CD4-positive, alpha-beta T cell treated with Interferon gamma for 1 hour (primary cell): Measurements from ENCODE around the gene DOCK7.
"Not testable (repeated sequence)": the region's sequence is repeated elsewhere in the genome, so short reads cannot be mapped to it uniquely, and the experiment has no call there.

Experiments used
- DNase-seq: peaks from one replicate; pipeline ENCODE4 v3.0.0-alpha.2; 2020

DOCK7 gene

GRCh38 chr1:62527346-62527745 is 160.8 kb downstream of the DOCK7 start:
- not testable (repeated sequence) for DNase-seq

DNA sequence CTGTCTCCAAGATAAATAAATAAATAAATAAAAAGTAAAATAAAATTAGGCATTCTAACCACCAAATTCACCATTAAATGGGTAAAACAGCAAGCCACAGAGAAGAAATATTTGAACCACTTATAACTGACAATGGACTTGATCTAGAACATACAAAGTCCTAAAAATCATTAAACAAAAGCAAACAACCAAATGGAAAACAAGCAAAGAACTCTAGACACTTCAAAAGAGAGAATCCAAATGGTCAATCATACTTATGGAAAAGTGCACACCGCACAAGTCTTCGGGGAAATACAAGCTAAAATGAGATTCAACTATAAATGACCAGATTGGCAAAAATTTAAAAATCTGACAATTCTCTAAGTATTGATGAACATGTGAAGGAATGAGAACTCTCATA is 164.3 kb downstream of the DOCK7 start:
- no peak for DNase-seq

- no peak for DNase-seq
Observed at GRCh38 chr1:62516600-62516999, 171.6 kb downstream of the DOCK7 start.

GRCh38 chr1:62514746-62515423 is 173.3 kb downstream of the DOCK7 start:
- no peak for DNase-seq

DNA sequence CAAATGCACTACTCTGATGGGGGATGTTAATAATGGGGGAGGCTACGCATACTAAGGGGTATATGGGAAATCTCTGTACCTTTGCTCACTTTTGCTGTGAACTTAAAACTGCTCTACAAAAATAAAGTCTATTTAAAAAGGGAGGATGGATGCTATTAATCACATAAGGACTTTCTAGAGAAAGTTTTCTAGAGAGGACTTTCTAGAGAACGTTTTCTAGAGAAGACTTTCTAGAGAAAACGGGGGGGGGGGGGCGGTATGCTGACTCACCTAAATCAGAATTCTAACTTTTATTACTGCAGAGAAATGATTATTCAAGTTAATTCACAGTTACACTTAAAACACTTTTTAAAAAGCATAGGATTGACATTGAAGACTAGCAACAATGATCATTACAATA is 175.2 kb downstream of the DOCK7 start:
- DNase-seq: no peak

GRCh38 chr1:62509028-62509427 is 179.2 kb downstream of the DOCK7 start:
- DNase-seq: no peak

- DNase-seq: no peak
Observed at GRCh38 chr1:62508187-62508758, 179.9 kb downstream of the DOCK7 start.

DNA sequence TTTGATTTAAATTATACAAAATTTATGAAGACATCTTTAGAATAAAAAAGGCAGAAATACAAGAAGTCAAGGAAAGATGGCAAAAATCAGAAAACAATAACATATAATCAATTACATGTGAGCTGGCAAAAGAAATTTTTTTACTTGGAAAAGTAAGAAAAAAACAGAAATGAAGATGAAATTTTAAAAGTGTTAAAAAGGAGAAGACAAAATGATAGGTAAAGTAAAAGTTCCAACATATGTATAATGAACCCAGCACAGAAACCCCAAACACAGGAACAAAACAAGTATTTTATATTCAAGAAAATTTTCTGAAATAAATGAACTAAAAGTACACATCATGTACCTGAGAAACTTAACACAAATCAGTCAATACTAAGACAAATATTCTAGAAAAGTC is 188.0 kb downstream of the DOCK7 start:
- no peak for DNase-seq

DNA sequence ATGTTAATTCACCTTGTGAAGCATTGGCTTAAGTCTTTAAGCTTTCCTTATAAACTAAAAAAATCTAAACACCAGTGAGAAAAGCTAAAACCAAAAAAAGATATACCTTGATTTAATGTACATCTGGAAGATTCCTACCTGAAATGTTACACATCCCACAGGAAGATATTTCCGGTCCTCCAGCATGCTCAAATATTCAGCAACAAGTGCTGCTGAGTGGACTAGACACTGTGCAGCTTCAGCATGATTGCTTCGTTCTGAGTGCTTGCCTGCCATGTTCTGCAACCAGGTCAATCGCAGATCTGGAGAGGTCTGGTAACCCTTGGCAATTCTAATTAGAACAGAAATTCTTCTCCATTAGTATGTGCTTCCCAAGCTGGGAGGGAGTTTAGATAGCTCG is 194.0 kb downstream of the DOCK7 start:
- DNase-seq: no peak

GRCh38 chr1:62493656-62494055 is 194.5 kb downstream of the DOCK7 start:
- DNase-seq: no peak

DNA sequence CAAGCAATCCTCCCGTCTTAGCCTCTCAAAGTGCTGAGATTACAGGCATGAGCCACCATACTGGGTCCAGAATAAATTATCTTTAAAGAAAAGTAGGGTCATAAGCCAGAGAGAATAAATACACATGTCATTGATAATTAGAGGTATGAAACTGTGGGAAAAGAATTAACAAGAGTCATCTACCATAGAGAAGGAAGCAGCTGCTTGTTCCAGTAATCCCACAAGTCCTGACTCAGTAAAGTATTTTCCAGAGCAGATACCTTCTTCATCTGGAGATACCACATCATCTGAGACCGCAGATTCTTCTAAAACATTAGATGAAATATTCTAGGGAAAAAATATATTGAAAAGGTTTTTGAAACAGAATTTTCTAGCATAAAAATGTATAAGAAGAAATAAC is 195.7 kb downstream of the DOCK7 start:
- DNase-seq: no peak

DNA sequence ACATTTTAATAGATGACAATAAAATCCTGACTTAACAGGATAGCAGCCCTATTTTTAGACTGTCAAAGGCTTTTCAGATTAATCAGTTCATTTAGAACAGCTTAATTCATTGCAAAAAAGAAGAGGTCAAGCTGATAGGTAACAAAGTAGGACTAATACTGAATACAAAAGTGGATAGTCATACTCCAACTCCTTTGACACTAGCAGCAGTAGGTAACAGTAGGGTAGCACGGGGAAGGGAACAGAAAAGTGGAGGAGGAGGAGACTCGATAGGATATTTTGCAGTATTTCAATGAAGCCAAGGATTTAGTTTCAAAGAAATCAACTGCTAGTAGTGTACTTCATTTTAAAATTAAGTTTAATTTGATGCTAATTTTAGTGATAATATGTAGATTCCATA is 200.2 kb downstream of the DOCK7 start:
- no peak for DNase-seq

- no peak for DNase-seq
Observed at GRCh38 chr1:62484824-62485468, 203.2 kb downstream of the DOCK7 start.

DNA sequence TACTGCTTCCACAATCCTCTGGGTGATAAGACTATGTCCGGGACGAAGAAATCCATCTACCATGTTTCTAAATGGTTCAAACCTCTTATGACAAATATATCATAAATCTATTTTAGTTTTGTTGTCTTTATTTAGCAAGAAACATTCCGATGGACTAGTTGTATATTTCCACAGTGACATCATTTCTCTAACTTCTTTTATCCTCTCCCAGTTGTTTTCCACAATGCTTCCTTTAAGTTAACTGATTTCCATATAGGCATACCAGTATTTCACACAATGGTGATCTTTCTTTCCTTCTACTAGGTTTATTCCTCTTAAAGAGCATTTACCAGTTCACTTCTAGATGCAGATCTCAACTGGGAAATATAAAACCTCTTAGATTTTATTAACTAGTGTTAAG is 206.5 kb downstream of the DOCK7 start:
- DNase-seq: no peak

DNA sequence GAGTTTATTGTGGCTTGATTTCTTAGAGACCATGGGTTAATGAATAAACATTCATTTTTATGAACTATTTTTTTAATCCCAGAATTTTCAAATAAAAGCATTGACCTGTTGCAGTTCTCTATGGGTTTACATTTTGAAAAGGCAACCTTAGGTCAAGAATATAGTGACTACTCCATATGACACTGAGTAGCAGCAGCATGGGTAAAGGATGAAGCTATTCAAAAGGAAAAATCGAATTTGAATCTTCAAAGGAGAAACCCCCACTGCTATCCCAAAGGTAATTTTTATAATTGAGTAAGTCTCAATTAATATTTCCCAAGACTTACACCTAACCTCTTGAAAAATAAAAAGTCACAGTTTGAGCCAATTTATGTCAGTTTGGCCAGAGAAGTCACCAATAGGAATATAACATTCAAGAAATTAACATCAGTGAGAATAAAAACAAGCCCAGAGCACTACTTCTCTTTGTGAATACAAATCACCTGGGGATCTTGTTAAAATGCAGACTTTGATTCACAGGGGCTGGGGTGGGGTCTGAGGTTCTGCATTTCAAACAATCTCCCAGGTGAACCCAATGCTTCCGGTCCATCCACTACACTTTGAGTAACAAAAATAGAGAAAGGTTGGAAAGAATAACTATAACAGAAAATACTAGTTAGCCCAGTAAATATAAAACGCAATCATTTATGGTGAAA is 211.5 kb downstream of the DOCK7 start:
- no peak for DNase-seq

DNA sequence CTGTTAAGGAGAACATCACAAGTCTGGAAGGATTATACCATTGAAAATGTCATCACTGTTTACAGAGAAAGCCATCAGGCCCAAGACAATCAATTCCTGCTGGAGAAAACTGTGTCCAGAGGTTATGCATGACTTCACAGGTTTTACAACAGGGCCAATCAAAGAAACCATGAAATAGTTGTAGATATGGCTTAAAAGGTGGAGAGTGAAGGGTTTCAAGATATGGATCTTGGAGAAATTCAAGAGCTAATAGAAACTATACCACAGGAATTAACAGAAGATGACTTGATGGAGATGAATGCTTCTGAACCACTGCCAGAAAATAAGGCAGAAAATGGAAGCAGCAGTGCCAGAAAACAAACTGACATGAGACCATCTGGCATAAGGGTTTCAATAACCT is 221.1 kb downstream of the DOCK7 start:
- no peak for DNase-seq

DNA sequence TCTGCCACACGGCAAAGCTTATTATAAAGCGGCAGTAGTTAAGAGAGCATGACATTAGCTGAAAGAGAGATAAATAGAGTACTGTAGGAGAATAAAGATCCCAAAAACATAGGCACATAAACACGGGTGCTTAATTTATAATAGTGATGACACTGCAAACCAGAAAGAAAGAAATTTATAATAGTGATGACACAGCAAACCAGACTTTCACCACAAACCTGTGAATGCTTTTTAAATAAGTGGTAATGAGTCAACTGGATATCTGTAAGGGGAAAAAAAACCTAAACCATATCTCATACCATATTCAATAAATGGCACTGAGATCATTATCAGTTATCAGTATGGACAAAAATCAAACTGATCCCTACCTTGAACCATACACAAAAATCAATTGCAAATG is 225.8 kb downstream of the DOCK7 start:
- DNase-seq: no peak

GRCh38 chr1:62457955-62458354 is 230.2 kb downstream of the DOCK7 start:
- DNase-seq: no peak

GRCh38 chr1:62452951-62453350 is 235.2 kb downstream of the DOCK7 start:
- no peak for DNase-seq

DNA sequence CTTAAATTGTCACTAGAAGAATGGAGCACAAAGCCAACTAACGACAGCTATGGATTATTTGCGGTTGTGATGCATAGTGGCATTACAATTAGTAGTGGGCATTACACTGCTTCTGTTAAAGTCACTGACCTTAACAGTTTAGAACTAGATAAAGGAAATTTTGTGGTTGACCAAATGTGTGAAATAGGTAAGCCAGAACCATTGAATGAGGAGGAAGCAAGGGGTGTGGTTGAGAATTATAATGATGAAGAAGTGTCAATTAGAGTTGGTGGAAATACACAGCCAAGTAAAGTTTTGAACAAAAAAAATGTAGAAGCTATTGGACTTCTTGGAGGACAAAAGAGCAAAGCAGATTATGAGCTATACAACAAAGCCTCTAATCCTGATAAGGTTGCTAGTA is 237.9 kb downstream of the DOCK7 start:
- DNase-seq: no peak

- no peak for DNase-seq
Observed at GRCh38 chr1:62448221-62448933, 239.8 kb downstream of the DOCK7 start.

DNA sequence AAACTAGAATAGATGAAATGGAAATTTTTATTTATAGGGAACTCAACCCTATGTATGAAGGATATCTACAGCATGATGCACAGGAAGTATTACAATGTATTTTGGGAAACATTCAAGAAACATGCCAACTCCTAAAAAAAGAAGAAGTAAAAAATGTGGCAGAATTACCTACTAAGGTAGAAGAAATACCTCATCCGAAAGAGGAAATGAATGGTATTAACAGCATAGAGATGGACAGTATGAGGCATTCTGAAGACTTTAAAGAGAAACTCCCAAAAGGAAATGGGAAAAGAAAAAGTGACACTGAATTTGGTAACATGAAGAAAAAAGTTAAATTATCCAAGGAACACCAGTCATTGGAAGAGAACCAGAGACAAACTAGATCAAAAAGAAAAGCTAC is 243.5 kb downstream of the DOCK7 start:
- no peak for DNase-seq

GRCh38 chr1:62439652-62440371 is 248.4 kb downstream of the DOCK7 start:
- DNase-seq: no peak
